ENCODE results near the gene JAG1.
A peak's percentile ranks its signal among the peaks of the same experiment; 100 is the strongest.

JAG1 gene

GRCh38 chr20:10667077-10667401 is 6.8 kb downstream of the JAG1 start:
- no peak for DNase-seq

GRCh38 chr20:10666221-10667076 is 7.3 kb downstream of the JAG1 start:
- no peak for DNase-seq

- no peak for DNase-seq
These were observed 8.0 kb downstream of the JAG1 start for GRCh38 chr20:10665791-10666190.

- no peak for DNase-seq
These were observed 8.7 kb downstream of the JAG1 start for GRCh38 chr20:10665027-10665561.

- DNase-seq = no peak
These were observed 10.0 kb downstream of the JAG1 start for GRCh38 chr20:10663756-10664155.

GRCh38 chr20:10662661-10663458 is 10.9 kb downstream of the JAG1 start:
- no peak for DNase-seq

GRCh38 chr20:10662151-10662550 is 11.6 kb downstream of the JAG1 start:
- DNase-seq = no peak

GRCh38 chr20:10661261-10661660 is 12.5 kb downstream of the JAG1 start:
- no peak for DNase-seq

GRCh38 chr20:10660661-10661060 is 13.1 kb downstream of the JAG1 start:
- DNase-seq = no peak

GRCh38 chr20:10659651-10660601 is 13.9 kb downstream of the JAG1 start:
- DNase-seq = no peak

- DNase-seq = no peak
These were observed 14.7 kb downstream of the JAG1 start for GRCh38 chr20:10658876-10659632.

GRCh38 chr20:10658051-10658823 is 15.6 kb downstream of the JAG1 start:
- DNase-seq = no peak

GRCh38 chr20:10657453-10657852 is 16.3 kb downstream of the JAG1 start:
- DNase-seq = no peak

GRCh38 chr20:10655720-10656669 is 17.8 kb downstream of the JAG1 start:
- no peak for DNase-seq

- no peak for DNase-seq
These were observed 19.2 kb downstream of the JAG1 start for GRCh38 chr20:10654630-10655029.

- no peak for DNase-seq
These were observed 19.6 kb downstream of the JAG1 start for GRCh38 chr20:10654250-10654610.

- peak; percentile 60 for DNase-seq
These were observed 20.1 kb downstream of the JAG1 start for GRCh38 chr20:10653599-10654249.

- no peak for DNase-seq
These were observed 21.0 kb downstream of the JAG1 start for GRCh38 chr20:10652660-10653261.

- DNase-seq = no peak
These were observed 21.6 kb downstream of the JAG1 start for GRCh38 chr20:10652185-10652584.
